Subcutaneous adipose tissue (tissue), 4 donors: ENCODE measurements around the gene CDH23. TPM values are rescaled to one million over a fixed set of nuclear protein-coding genes. Genes with fewer than 3 reads are reported as not detected.

Experiments used
- CTCF ChIP-seq: fragments of 450-650 bp; IDR thresholded peaks from one replicate; pipeline ENCODE4 v1.5.1; 2016; ENCODE audit warnings: low read depth, mild to moderate bottlenecking, control low read depth, antibody characterized with exemption, moderate library complexity
- total RNA-seq, 4 donors: library from RNA; depleted of rRNA; stranded (reverse); fragments of >200 nt; gene quantifications; one replicate each; pipeline ENCODE4 v1.1.0, GENCODE V29; 2016

Gene CDH23
- total RNA-seq, 4 donors from 2014 or later = 14.3 to 74.8 (median 24.1) TPM

DNA sequence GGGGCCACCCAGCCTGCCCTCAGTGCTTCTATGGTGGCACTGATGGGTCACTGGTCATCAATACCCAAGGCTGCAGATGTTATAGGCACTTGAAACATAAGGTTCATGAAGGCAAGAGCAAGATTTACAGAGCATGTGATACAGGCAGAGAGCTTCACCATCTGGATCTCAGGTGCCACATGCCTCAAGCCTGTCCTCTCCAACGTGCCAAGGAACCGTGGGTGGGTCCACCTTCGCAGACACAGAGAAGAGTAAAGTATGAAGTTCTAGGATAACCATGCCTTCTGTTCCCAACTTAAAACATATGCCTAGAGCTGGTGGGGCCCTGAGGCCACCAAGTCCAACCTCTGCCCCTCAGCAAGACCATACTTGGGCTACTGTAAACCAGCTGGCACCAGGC is 26.7 kb upstream of the CDH23 start:
- no peak for TF ChIP-seq CTCF

DNA sequence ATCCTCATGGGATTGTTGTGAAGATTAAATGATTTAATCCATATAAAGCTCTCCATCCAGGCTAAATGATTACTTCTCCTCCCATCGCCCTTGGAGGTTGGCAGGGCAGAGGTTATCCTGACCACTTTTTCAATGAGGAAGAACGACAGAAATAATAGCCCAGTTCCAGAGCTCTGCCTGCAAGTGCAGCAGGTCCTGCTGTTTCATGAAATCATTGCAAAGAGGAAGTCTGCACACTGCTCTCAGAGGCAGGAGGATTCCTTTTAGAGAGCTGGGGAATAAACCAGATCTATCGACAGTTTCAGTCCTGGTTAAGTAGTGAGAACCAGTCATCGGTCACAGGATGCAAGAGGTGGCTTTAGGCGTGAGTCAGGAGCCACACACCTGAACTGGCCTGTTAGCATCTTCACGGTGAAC is 25.0 kb upstream of the CDH23 start:
- no peak for TF ChIP-seq CTCF

- TF ChIP-seq CTCF = no peak
These were observed 23.7 kb upstream of the CDH23 start for GRCh38 chr10:71372882-71373495.

DNA sequence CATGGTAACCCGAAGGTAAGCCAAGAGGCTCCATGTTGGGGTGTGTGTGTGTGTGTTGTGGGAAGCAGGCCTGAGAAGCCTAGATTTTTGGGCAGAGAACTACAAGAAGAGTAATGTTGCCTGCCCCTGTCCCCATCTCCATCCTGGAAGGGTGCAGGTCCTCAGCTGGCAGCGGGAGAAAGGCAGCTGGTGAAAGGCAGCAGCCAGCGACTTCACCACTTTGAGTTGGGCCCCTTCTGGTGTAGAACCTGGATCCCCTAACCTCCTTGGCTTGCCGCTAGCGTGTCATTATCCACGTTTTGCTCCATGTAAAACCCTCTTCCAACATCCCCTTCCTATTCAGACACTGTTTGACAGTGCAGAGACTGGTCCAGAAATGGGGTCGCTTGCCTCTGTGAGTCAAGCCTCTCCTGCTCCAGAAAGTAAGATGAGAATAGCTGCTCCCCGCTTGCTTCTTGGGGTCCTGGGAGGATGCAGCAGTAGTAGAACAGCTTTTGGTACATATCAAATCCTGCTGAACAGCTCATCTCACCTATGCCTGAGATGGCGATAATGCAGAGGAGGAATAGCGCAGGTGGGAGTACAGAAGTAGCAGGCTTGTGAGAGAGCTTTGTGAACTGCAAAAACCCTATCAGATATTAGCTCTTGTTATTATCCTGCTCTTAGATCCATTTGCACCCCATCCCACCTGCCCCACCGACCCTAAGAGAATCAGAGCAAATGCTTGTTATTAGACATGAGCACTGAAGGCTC is 22.1 kb upstream of the CDH23 start:
- no peak for TF ChIP-seq CTCF

- TF ChIP-seq CTCF = no peak
These were observed 20.8 kb upstream of the CDH23 start for GRCh38 chr10:71375952-71376351.

- no peak for TF ChIP-seq CTCF
These were observed 18.2 kb upstream of the CDH23 start for GRCh38 chr10:71378336-71379117.
